PC-9 (cell line): ENCODE measurements around the gene IDH3B. TPM values are rescaled to one million over a fixed set of nuclear protein-coding genes. Genes with fewer than 3 reads are reported as not detected.

Experiments used
- BruUV-seq: library from RNA; stranded (reverse); fragments of 400-500 nt; replicated peaks from 2 replicates; lab custom pipeline; 2021; lab: Mats Ljungman, UMichigan
- CTCF ChIA-PET: fragments of 300-600 bp; sonication (Branson Sonifier 250); formaldehyde crosslinking; loops from one replicate; lab custom pipeline; 2022; ENCODE audit warnings: antibody characterized with exemption; lab: Charles Lee
- POLR2A ChIA-PET: fragments of 300-600 bp; sonication (Branson Sonifier 250); formaldehyde crosslinking; loops from one replicate; lab custom pipeline; 2022; ENCODE audit warnings: antibody characterized with exemption; ENCODE audit not compliant: unreplicated experiment; lab: Charles Lee
- DNase-seq, 2 experiments: peaks; one replicate each; pipeline versions ENCODE4 v3.0.0 to v3.0.0-alpha.2; 2015 to 2022; ENCODE audit warnings: mixed read lengths in 1 of 2
- H2AFZ ChIP-seq: fragments of 200-600 bp; sonication (generic); 2 replicates; pipeline ENCODE4 v1.8.1; 2017; ENCODE audit warnings: antibody characterized with exemption
- H3F3A ChIP-seq: fragments of 200-600 bp; sonication (generic); 2 replicates; pipeline ENCODE4 v1.8.1; 2017; ENCODE audit warnings: antibody characterized with exemption, mild to moderate bottlenecking, low read depth; ENCODE audit not compliant: insufficient read depth
- H3K27ac ChIP-seq: fragments of 200-600 bp; sonication (generic); 2 replicates; pipeline ENCODE4 v1.6.1; 2016; ENCODE audit warnings: mixed run types
- H3K27me3 ChIP-seq: fragments of 200-600 bp; sonication (generic); 2 replicates; pipeline ENCODE4 v1.6.1; 2016; ENCODE audit warnings: low read depth, mixed run types; ENCODE audit not compliant: insufficient read depth
- H3K36me3 ChIP-seq: fragments of 200-600 bp; sonication (generic); 2 replicates; pipeline ENCODE4 v1.6.1; 2016; ENCODE audit warnings: low read depth, mixed run types
- H3K4me1 ChIP-seq: fragments of 200-600 bp; sonication (generic); replicated peaks from 2 replicates; pipeline ENCODE4 v1.6.1; 2016; ENCODE audit warnings: mixed run types; ENCODE audit not compliant: insufficient read depth
- H3K4me2 ChIP-seq: fragments of 200-600 bp; sonication (generic); 2 replicates; pipeline ENCODE4 v1.6.1; 2017; ENCODE audit warnings: mixed run types
- H3K4me3 ChIP-seq: fragments of 200-600 bp; sonication (generic); 2 replicates; pipeline ENCODE4 v1.6.1; 2016; ENCODE audit warnings: mixed run types
- H3K79me2 ChIP-seq: fragments of 200-600 bp; sonication (generic); 2 replicates; pipeline ENCODE4 v1.6.1; 2017; ENCODE audit warnings: low read depth, mixed run types
- H3K9me2 ChIP-seq: fragments of 200-600 bp; sonication (generic); 2 replicates; pipeline ENCODE4 v1.8.1; 2017; ENCODE audit warnings: mild to moderate bottlenecking; ENCODE audit not compliant: insufficient read depth
- H3K9me3 ChIP-seq: fragments of 200-600 bp; sonication (generic); 2 replicates; pipeline ENCODE4 v1.8.1; 2016; ENCODE audit warnings: low read depth; ENCODE audit not compliant: insufficient read depth
- H4K20me1 ChIP-seq: fragments of 200-600 bp; sonication (generic); 2 replicates; pipeline ENCODE4 v1.8.1; 2017; ENCODE audit not compliant: insufficient read depth
- CTCF ChIP-seq: fragments of 200-600 bp; sonication (generic); conservative IDR thresholded peaks from 2 replicates; pipeline ENCODE4 v1.6.1; 2017; ENCODE audit warnings: mixed run types, antibody characterized with exemption, mild to moderate bottlenecking, moderate library complexity
- EZH2 ChIP-seq: fragments of 200-600 bp; sonication (generic); IDR thresholded peaks from 2 replicates; pipeline ENCODE4 v1.8.0; 2017; ENCODE audit warnings: antibody characterized with exemption, low read depth
- intact Hi-C: fragments of 100-400 bp; cut with micrococcal nuclease; formaldehyde crosslinking; loops from one replicate; pipeline ENCODE4 v1.10.0; 2022; ENCODE audit not compliant: unreplicated experiment
- total RNA-seq: library from RNA; stranded (reverse); gene quantifications from 2 replicates; pipeline ENCODE4 v1.2.3, GENCODE V29; 2021

The IDH3B gene
- total RNA-seq, 1 experiment from 2014 or later = 144 TPM

GRCh38 chr20:2671977-2672376, 8.0 kb upstream of the IDH3B start:
- Histone ChIP-seq H3K4me2 (no peak overlapping the region), H3K9me3 (no peaks in the 10 kb centered on the region), H3F3A (no peaks in the 10 kb centered on the region), H4K20me1 (no peaks in the 10 kb centered on the region), H3K79me2 (no peaks in the 10 kb centered on the region), H3K4me1 (no peaks in the 10 kb centered on the region), H3K27ac (no peak overlapping the region), H3K9me2 (no peaks in the 10 kb centered on the region), H2AFZ (no peak overlapping the region), H3K4me3 (no peak overlapping the region), H3K27me3 (peaks cover under 1% of the 10 kb centered on the region; the same call in 1 of the 2 replicates), H3K36me3 (no peaks in the 10 kb centered on the region)
- intact Hi-C loops = no loop called here
- DNase-seq = no peak
- POLR2A ChIA-PET = interaction anchor here (0.5 kb wide), 1 partner anchor 146 kb away, joined by 7 read pairs; no protein-coding TSS in a partner anchor
- no TSS peak for BruUV-seq
- CTCF ChIA-PET = no interaction called here
- TF ChIP-seq EZH2 = no peak

DNA sequence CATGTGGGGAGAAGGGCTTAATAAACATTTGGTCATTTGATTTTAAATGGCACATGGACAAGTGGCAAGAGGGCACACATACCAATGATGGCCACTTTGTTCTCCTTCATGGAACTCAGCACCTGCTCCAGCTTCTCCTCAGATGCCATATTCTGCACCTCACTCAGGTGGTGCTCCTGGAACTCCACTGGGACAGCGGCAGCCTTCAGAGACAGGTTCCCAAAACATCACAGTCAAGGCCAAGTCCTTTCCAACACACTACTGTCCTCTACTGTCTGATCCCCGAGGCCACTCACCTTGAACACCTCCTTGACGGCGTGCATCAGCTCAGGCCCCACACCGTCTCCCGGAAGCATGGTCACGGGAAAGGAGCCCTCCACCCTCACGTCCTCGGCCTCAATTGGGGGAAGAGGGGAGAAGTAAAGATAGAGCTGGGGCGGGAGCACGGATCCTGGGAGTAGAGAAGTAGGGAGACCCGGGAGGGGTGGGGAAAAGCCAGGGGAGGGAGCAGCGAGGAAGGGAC, 591 bp downstream of the IDH3B start:
- H3F3A ChIP-seq = peaks cover 15% of the 10 kb centered on the region
- POLR2A ChIA-PET = interaction anchor here (0.6 to 1.2 kb wide), 2 partner anchors 10 to 193 kb away, joined by 4 to 5 read pairs; partner anchors contain the start of genes NOP56 and SNRPB
- intact Hi-C loops = no loop called here
- no peaks in the 10 kb centered on the region for H3K27me3 ChIP-seq
- no peaks in the 10 kb centered on the region for H3K9me3 ChIP-seq
- CTCF ChIA-PET = no interaction called here
- peaks cover 15% of the 10 kb centered on the region for H3K36me3 ChIP-seq
- DNase-seq = no peak
- no peak overlapping the region for H3K27ac ChIP-seq
- H2AFZ ChIP-seq = peak overlapping the region; percentile 97
- H3K9me2 ChIP-seq = no peaks in the 10 kb centered on the region
- peaks cover 16% of the 10 kb centered on the region for H3K79me2 ChIP-seq
- H4K20me1 ChIP-seq = no peaks in the 10 kb centered on the region
- peak overlapping the region; percentile 78 for H3K4me3 ChIP-seq
- peak overlapping the region; percentile 97 for H3K4me2 ChIP-seq
- TF ChIP-seq CTCF (no peak), EZH2 (no peak)
- H3K4me1 ChIP-seq = peaks cover 11% of the 10 kb centered on the region
- BruUV-seq = TSS peak; percentile 40

DNA sequence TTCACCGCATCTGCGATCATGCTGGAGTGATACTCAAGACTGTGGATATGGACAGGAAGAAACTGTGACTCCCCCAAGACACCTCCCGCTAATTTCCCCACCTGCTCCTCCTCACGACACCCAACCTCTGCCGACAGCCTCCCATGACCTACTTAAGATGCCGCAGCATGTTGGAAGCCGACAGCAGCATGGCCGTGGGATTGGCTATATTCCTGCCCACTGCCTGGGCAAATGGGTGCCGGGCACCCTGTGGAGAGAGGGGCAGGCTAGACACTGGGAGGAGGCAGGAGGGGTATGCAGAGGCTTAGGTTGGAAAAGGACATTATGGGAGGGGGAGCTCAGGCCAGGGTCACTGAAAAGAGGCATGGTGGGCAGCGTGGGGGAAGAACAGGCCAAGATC, 4.5 kb downstream of the IDH3B start:
- CTCF ChIA-PET = no interaction called here
- intact Hi-C loops = no loop called here
- Histone ChIP-seq H3K9me3 (no peaks in the 10 kb centered on the region), H3K4me2 (no peak overlapping the region), H3F3A (peaks cover 53% of the 10 kb centered on the region), H3K4me3 (no peak overlapping the region), H3K27me3 (no peaks in the 10 kb centered on the region), H2AFZ (no peak overlapping the region), H3K79me2 (peaks cover 39% of the 10 kb centered on the region), H3K27ac (no peak overlapping the region), H3K9me2 (no peaks in the 10 kb centered on the region), H4K20me1 (peaks cover 36% of the 10 kb centered on the region), H3K36me3 (peaks cover 48% of the 10 kb centered on the region), H3K4me1 (peaks cover 14% of the 10 kb centered on the region)
- POLR2A ChIA-PET = no interaction called here
- no TSS peak for BruUV-seq
- no peak for TF ChIP-seq EZH2
- no peak for TF ChIP-seq CTCF
- no peak for DNase-seq
